Measurements from ENCODE around the gene IGSF21. TPM values are rescaled to one million over a fixed set of nuclear protein-coding genes. Genes with fewer than 3 reads are reported as not detected.
A peak's percentile ranks its signal among the peaks of the same experiment; 100 is the strongest.

Gene IGSF21
- total RNA-seq (1 to 10 TPM; 1.1 to 1.5 TPM), polyA plus RNA-seq (under 1 TPM; 0.31 to 0.68 TPM)

DNA sequence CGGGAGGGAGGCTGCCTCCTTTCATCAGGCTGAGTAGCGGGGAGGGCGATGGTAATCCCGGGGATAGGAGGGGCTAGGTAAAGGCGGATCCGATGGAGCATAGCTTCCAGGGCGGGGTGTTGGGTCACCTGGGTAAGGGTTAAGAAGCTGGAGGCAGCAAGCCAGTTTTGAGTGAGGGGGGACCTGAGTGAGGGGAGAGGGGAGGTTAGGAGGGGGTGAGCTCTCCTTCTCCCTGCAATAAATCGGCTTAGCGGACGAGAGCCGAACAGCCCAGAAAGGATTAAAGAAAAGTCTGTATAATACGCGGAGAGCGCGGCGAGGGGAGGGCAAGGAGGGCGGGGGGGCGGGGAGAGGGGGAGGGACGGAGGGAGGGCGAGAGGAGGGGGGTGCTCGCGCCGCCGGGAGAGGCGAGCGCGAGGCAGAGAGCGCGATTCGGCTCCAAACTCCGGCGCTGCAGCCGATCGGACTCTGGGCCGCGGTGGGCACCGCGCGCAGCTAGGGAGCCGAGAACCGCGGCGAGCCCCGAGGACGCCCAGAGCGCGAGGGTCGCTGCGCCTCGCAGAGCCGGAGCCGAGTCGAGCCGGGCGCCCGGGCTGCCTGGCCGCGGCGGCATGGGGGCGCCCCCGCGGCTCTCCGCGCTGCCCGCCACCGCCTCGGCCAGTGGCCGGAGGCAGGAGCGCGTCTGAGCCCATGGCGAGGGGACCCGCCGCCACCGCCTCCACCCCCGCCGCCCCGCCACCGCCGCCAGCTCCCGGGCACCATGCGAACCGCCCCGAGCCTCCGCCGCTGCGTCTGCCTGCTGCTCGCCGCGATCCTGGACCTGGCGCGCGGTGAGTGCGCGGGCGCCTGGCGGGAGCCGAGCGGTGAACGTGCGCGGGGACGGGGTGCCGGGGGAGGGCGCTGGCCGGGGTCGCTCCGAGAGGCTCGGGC, at the start of gene IGSF21:
Gene IGSF21, plus strand, starts transcription at position 430 of the 930 bp plus-strand sequence. Its CDS starts 331 bp downstream, at position 761.
- peak within 1 kb of the TSS in 1 of 3 donors; percentile 23 for H3K4me3 ChIP-seq (ENCODE audit: low read depth in 1 of 3, low read length in 3 of 3)
- DNase-seq (ENCODE audit: low spot score), result no peak
- WGBS, result 3% methylated on average over 107 of the region's 108 CpGs

DNA sequence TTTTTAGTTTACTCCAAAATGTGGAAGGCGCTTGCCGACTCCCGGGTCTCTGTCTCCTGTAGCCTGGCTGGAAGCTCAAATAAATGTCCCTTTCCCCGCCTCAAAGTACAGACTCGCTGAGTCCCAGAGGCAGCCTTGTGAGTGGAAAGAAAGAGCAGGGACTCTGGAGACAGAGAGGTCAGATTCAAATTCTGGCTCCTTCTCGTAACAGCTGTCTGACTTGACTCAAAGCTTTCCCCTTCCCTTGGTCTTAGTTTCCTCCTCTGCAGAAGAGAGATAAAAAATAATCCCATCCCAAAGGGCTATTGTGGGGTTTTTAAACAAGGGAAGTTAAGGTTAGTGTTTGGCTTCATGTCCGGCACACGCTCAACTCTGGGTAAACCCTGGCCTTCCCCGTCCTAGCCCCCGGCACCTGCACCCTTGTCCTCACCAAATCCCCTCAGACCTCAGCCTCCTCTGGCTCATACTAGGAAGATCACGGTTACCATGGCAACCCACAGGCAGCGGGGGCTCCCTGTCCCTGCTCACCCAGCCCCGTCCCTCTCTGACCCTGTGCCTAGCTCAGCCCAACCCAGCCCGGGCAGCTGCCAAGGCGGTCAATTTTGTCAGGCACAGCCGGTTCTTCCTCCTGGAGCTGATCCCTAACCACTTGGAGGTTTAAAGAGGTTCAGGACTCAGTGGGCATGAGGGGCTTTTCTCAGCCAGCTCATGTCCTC, 49.2 kb upstream of the IGSF21 start:
- no peaks in the 10 kb centered on the region for H3K36me3 ChIP-seq (ENCODE audit: control insufficient read depth in 4 of 4, insufficient read depth in 3 of 4, low read depth in 1 of 4, low read length in 3 of 4)
- no peak for TF ChIP-seq RAD21 (IDR thresholded peaks at IDR 0.05)
- H3K27me3 ChIP-seq (ENCODE audit: control insufficient read depth in 4 of 4, insufficient read depth in 4 of 4, low read length in 3 of 4), result peaks cover 0 to 14% (median 2%) of the 10 kb centered on the region in 4 donors
- no peaks in the 10 kb centered on the region for H3K9me3 ChIP-seq (ENCODE audit: control insufficient read depth in 4 of 4, low read length in 3 of 4)
- H3K4me3 ChIP-seq (ENCODE audit: low read depth in 1 of 3, low read length in 3 of 3), result no peak overlapping the region
- H3K9ac ChIP-seq (ENCODE audit: low read depth in 1 of 2, low read length in 2 of 2), result no peak overlapping the region
- no peaks in the 10 kb centered on the region for H3K4me1 ChIP-seq (ENCODE audit: control insufficient read depth in 4 of 4, insufficient read depth in 4 of 4, low read length in 3 of 4)
- WGBS, result 62% methylated on average over 16 of the region's 16 CpGs
- H3K27ac ChIP-seq (ENCODE audit: low read depth in 1 of 2, low read length in 2 of 2), result no peak overlapping the region
- no peak for DNase-seq (ENCODE audit: low spot score)

More for the DNA sequence above, at the start of gene IGSF21:
- no peaks in the 10 kb centered on the region for H3K9me3 ChIP-seq (ENCODE audit: control insufficient read depth in 4 of 4, low read length in 3 of 4)
- H3K27me3 ChIP-seq (ENCODE audit: control insufficient read depth in 4 of 4, insufficient read depth in 4 of 4, low read length in 3 of 4), result peaks cover 9 to 21% (median 15%) of the 10 kb centered on the region in 4 donors
- H3K9ac ChIP-seq (ENCODE audit: low read depth in 1 of 2, low read length in 2 of 2), result no peak within 1 kb of the TSS
- TF ChIP-seq RXRA (IDR thresholded peaks at IDR 0.05), result no peak
- TF ChIP-seq TAF1 (conservative IDR thresholded peaks at IDR 0.05), result no peak
- TF ChIP-seq, protein P1, sequence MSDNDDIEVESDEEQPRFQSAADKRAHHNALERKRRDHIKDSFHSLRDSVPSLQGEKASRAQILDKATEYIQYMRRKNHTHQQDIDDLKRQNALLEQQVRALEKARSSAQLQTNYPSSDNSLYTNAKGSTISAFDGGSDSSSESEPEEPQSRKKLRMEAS (IDR thresholded peaks at IDR 0.05), result no peak
- TF ChIP-seq HNF4G (IDR thresholded peaks at IDR 0.05), result no peak
- TF ChIP-seq NR2F2 (IDR thresholded peaks at IDR 0.05), result no peak
- no peak for TF ChIP-seq GABPA (IDR thresholded peaks at IDR 0.05 in 1 of 2, conservative IDR thresholded peaks at IDR 0.05 in 1 of 2)
- no peak for TF ChIP-seq HNF4A (conservative IDR thresholded peaks at IDR 0.05)
- no peak for TF ChIP-seq EGR1 (IDR thresholded peaks at IDR 0.05; ENCODE audit: low read depth in 2 of 2)
- no peak for TF ChIP-seq JUND (IDR thresholded peaks at IDR 0.05)
- TF ChIP-seq YY1 (IDR thresholded peaks at IDR 0.05), result no peak
- no peak for TF ChIP-seq SP1 (IDR thresholded peaks at IDR 0.05)
- peaks cover 5 to 29% (median 10%) of the 10 kb centered on the region in 4 donors for H3K4me1 ChIP-seq (ENCODE audit: control insufficient read depth in 4 of 4, insufficient read depth in 4 of 4, low read length in 3 of 4)
- H3K36me3 ChIP-seq (ENCODE audit: control insufficient read depth in 4 of 4, insufficient read depth in 3 of 4, low read depth in 1 of 4, low read length in 3 of 4), result no peaks in the 10 kb centered on the region
- H3K27ac ChIP-seq (ENCODE audit: low read depth in 1 of 2, low read length in 2 of 2), result no peak within 1 kb of the TSS

DNA sequence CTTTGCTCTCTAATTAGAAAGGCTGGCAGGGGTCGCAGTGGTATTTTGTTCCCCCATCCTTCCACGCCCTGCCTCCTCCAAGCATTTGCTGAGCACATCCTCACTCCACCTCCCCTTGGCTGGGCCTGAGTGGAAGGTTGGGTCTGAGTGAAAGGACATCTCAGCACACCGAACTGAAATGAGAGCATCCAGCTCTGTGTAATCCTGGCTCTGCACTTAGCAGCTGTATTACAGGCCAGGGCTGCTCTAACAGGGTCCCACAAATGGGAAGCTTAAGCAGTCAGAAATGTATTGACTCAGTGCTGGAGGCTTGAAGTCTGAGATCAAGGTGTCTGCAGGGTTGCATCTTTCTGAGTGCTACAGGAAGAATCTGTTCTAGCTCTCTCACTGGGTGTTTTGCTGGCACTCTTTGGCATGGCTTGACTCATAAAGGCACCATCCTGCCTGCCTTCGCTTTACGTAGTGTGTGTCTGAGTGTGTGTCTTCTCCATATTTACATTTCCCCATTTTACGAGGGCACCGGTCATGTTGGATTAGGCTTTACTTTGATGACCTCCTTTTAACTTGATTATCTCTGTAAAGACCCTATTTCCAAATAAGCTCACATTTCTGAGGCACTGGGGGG, 48.5 kb upstream of the IGSF21 start:
- Histone ChIP-seq H3K9ac (ENCODE audit: low read depth in 1 of 2, low read length in 2 of 2) (no peak overlapping the region), H3K36me3 (ENCODE audit: control insufficient read depth in 4 of 4, insufficient read depth in 3 of 4, low read depth in 1 of 4, low read length in 3 of 4) (no peaks in the 10 kb centered on the region), H3K27ac (ENCODE audit: low read depth in 1 of 2, low read length in 2 of 2) (no peak overlapping the region), H3K4me3 (ENCODE audit: low read depth in 1 of 3, low read length in 3 of 3) (no peak overlapping the region), H3K9me3 (ENCODE audit: control insufficient read depth in 4 of 4, low read length in 3 of 4) (no peaks in the 10 kb centered on the region), H3K4me1 (ENCODE audit: control insufficient read depth in 4 of 4, insufficient read depth in 4 of 4, low read length in 3 of 4) (no peaks in the 10 kb centered on the region), H3K27me3 (ENCODE audit: control insufficient read depth in 4 of 4, insufficient read depth in 4 of 4, low read length in 3 of 4) (peaks cover 0 to 14% (median 2%) of the 10 kb centered on the region in 4 donors)
- TF ChIP-seq, protein P1 (IDR thresholded peaks at IDR 0.05), result no peak
- TF ChIP-seq HNF4G (IDR thresholded peaks at IDR 0.05) (no peak), CTCF (IDR thresholded peaks at IDR 0.05; ENCODE audit: low read depth, low read length, missing input control) (no peak), EGR1 (IDR thresholded peaks at IDR 0.05; ENCODE audit: low read depth in 2 of 2) (no peak), YY1 (IDR thresholded peaks at IDR 0.05) (no peak), JUND (IDR thresholded peaks at IDR 0.05) (no peak), RXRA (IDR thresholded peaks at IDR 0.05) (no peak), RAD21 (IDR thresholded peaks at IDR 0.05) (no peak), TAF1 (conservative IDR thresholded peaks at IDR 0.05) (no peak), FOXA2 (IDR thresholded peaks at IDR 0.05) (no peak), REST (IDR thresholded peaks at IDR 0.05) (no peak), NR2F2 (IDR thresholded peaks at IDR 0.05) (no peak)
- WGBS, result 62% methylated on average over 7 of the region's 7 CpGs
- no peak for DNase-seq (ENCODE audit: low spot score)

Measured in liver (tissue), 9 donors.